Ascending aorta (tissue), 2 donors: ENCODE results near the gene YWHAB. TPM values are rescaled to one million over a fixed set of nuclear protein-coding genes. Genes with fewer than 3 reads are reported as not detected.
"Not testable (repeated sequence)": the region's sequence is repeated elsewhere in the genome, so short reads cannot be mapped to it uniquely, and the experiment has no call there.

Source experiments
- DNase-seq, 2 donors: peaks; one replicate each; pipeline ENCODE4 v3.0.0-alpha.2; 2019; ENCODE audit warnings: low spot score in 2 of 2
- H3K27ac ChIP-seq, 2 donors: fragments of 200-600 bp; sonication (generic); one replicate each; pipeline ENCODE4 v1.5.1; 2016 to 2017; ENCODE audit warnings: mild to moderate bottlenecking in 1 of 2
- H3K27me3 ChIP-seq: fragments of 200-600 bp; sonication (generic); one replicate; pipeline ENCODE4 v1.5.1; 2017
- H3K36me3 ChIP-seq, 2 donors: fragments of 200-600 bp; sonication (generic); one replicate each; pipeline ENCODE4 v1.5.1; 2016
- H3K4me1 ChIP-seq, 2 donors: fragments of 200-600 bp; sonication (generic); one replicate each; pipeline ENCODE4 v1.5.1; 2016 to 2017; ENCODE audit warnings: mild to moderate bottlenecking in 1 of 2
- H3K4me3 ChIP-seq, 2 donors: fragments of 200-600 bp; sonication (generic); one replicate each; pipeline ENCODE4 v1.5.1; 2016 to 2017; ENCODE audit warnings: mild to moderate bottlenecking in 1 of 2
- H3K9me3 ChIP-seq, 2 donors: fragments of 200-600 bp; sonication (generic); one replicate each; pipeline ENCODE4 v1.5.1; 2016
- CTCF ChIP-seq, 3 experiments: fragments of 200-600 bp in 2 of 3; fragments of 450-650 bp in 1 of 3; sonication (generic) in 2 of 3; IDR thresholded peaks; one replicate each; pipeline ENCODE4 v1.5.1; 2016 to 2019; ENCODE audit warnings: antibody characterized with exemption in 3 of 3, mild to moderate bottlenecking in 1 of 3, moderate library complexity in 1 of 3
- intact Hi-C: fragments of 100-400 bp; cut with DNase I; formaldehyde crosslinking; loops from one replicate; pipeline ENCODE4 v1.15.1; 2023
- total RNA-seq: library from RNA; depleted of rRNA; stranded (reverse); fragments of >200 nt; gene quantifications from one replicate; pipeline ENCODE4 v1.1.0, GENCODE V29; 2016

Gene YWHAB
- total RNA-seq, 1 donor from 2014 or later, result 50.4 TPM

DNA sequence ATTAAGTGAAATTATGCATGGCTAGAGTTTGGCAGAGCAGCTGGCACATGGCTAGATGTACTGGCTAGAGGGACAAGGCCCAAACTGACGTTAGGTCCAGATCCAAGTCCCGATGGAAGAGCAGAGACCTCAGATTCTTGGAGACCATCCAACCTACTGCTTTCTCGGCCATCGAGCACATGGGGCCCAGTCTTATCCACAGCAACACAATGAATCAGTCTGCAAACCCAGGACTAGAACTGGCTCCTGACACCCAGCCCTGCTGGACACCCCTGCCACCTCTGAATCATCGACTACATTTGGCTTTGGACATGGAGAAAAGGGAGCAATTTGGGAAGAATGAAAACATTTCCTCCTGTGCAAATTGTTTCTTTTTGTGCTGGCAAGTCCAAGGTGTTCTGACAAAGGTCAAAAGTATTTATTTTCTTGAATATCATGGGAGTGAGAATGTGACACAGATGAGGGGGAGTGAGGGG lies 23.9 kb upstream of the YWHAB start:
- peak; percentile 78 to 96 for DNase-seq
- Histone ChIP-seq H3K27ac (peak overlapping the region; percentile 91), H3K36me3 (no peaks in the 10 kb centered on the region), H3K9me3 (no peaks in the 10 kb centered on the region), H3K4me1 (peaks cover 19 to 49% of the 10 kb centered on the region in 2 donors), H3K27me3 (no peaks in the 10 kb centered on the region), H3K4me3 (no peak overlapping the region)
- no peak for TF ChIP-seq CTCF (IDR thresholded peaks at IDR 0.05)
- intact Hi-C loops, result loop anchor here (1.0 to 10.0 kb wide), 6 partner anchors 23 to 647 kb away; partner anchors contain the start of genes OSER1, TTPAL and YWHAB

DNA sequence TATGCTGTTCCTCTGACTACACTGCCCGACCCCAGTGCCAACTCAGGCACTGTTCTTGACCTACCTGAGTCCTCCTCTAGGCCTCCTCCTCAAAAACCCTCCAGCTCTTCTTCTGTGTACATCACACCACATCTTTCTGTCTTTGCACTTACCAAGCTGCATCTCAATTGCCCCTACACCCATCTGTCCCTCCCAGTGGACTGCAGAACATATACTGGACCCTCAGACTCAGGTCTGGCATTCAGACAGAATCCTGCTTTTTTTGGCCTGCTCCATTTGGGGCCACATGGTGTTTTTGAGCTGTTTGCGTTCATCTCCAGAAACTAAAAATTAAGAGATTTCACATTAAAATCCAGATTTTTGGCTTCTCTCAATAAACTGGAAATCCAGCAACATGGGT lies 23.2 kb upstream of the YWHAB start:
- DNase-seq, result no peak
- peak overlapping the region; percentile 91 for H3K27ac ChIP-seq
- intact Hi-C loops, result loop anchor here (1.0 to 10.0 kb wide), 5 partner anchors 130 to 647 kb away; partner anchors contain the start of genes OSER1 and TTPAL
- TF ChIP-seq CTCF (IDR thresholded peaks at IDR 0.05), result no peak
- H3K4me3 ChIP-seq, result no peak overlapping the region
- no peaks in the 10 kb centered on the region for H3K27me3 ChIP-seq
- H3K9me3 ChIP-seq, result no peaks in the 10 kb centered on the region
- H3K36me3 ChIP-seq, result no peaks in the 10 kb centered on the region
- H3K4me1 ChIP-seq, result peaks cover 19 to 54% of the 10 kb centered on the region in 2 donors

DNA sequence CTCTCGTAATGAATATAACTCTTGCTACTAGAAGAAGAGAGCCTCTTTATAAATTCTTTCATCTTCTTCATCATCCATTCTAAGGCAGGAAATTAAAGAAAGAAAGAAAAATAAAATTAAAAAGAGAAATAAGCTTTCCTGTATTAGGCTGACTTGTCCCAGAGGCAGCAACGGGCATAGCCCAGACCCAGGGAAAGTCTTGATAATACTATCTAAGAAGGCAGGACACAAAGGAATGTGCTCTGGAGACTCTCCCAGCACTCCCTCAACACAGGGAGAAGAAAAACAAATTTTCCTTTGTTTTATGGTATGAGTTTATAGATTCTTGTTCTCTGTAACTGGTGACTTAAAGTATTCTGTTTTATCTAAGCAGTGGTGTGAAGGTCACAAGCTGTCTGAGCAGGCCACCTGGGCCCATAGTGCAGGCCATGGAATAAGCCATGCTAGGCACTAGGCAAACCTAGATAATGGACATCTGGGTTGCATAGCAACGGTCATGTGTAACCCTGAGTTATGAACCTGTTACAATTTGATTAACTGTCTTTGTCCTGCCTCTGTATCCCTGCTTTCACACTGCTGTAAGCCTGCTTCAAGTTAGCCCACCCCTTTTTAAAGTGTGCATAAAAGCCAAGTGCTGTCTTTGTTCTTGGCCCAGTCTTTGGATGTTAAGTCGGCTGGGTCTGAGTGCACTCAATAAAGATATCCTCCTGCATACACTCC lies 22.0 kb upstream of the YWHAB start:
- H3K4me3 ChIP-seq, H3K36me3 ChIP-seq, DNase-seq, H3K27me3 ChIP-seq, H3K9me3 ChIP-seq: not testable (repeated sequence)
- H3K4me1 ChIP-seq, result peaks cover 19 to 54% of the 10 kb centered on the region in 2 donors
- H3K27ac ChIP-seq, result peak overlapping the region; percentile 91
- intact Hi-C loops, result loop anchor here (5.0 to 10.0 kb wide), 4 partner anchors 131 to 649 kb away; partner anchors contain the start of genes OSER1 and TTPAL

DNA sequence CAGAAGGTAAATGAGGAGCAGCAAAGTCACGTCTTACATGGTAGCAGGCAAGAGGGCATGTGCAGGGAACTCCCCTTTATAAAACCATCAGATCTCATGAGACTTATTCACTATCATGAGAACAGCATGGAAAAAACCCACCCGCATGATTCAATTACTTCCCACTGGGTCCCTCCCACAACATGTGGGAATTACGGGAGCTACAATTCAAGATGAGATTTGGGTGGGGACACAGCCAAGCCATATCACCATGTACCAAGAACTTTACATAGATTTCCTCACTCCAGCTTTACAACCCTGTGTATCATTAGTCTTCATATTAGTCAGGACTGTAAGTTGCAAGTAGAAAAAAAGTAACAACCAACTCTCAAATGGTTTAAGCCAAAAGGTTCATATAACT lies 21.0 kb upstream of the YWHAB start:
- H3K27ac ChIP-seq, result peak overlapping the region in 1 of 2 donors; percentile 91
- intact Hi-C loops, result loop anchor here (5.0 to 10.0 kb wide), 4 partner anchors 132 to 650 kb away; partner anchors contain the start of genes OSER1 and TTPAL
- H3K4me1 ChIP-seq, result peaks cover 19 to 47% of the 10 kb centered on the region in 2 donors
- not testable (repeated sequence) for H3K9me3 ChIP-seq, DNase-seq, H3K4me3 ChIP-seq, H3K27me3 ChIP-seq, H3K36me3 ChIP-seq

GRCh38 chr20:44866703-44867335 lies 18.7 kb upstream of the YWHAB start:
- intact Hi-C loops, result loop anchor here (1.0 to 10.0 kb wide), 7 partner anchors 65 to 652 kb away; partner anchors contain the start of genes OSER1 and TTPAL
- Histone ChIP-seq H3K4me3 (peak overlapping the region in 1 of 2 donors; percentile 46), H3K36me3 (no peaks in the 10 kb centered on the region), H3K27ac (peak overlapping the region in 1 of 2 donors; percentile 9), H3K27me3 (no peaks in the 10 kb centered on the region), H3K4me1 (peaks cover 9 to 31% of the 10 kb centered on the region in 2 donors), H3K9me3 (no peaks in the 10 kb centered on the region)
- no peak for DNase-seq
- no peak for TF ChIP-seq CTCF (IDR thresholded peaks at IDR 0.05)

- Histone ChIP-seq H3K9me3 (no peaks in the 10 kb centered on the region), H3K36me3 (no peaks in the 10 kb centered on the region), H3K4me1 (peaks cover 0 to 7% of the 10 kb centered on the region in 2 donors), H3K27ac (no peak overlapping the region), H3K4me3 (no peak overlapping the region), H3K27me3 (no peaks in the 10 kb centered on the region)
- DNase-seq, result no peak
- intact Hi-C loops, result loop anchor here (5.0 to 10.0 kb wide), 4 partner anchors 67 to 655 kb away; partner anchors contain the start of genes OSER1 and TTPAL
- TF ChIP-seq CTCF (IDR thresholded peaks at IDR 0.05), result no peak
Measured at GRCh38 chr20:44869471-44869870, 16.0 kb upstream of the YWHAB start.

DNA sequence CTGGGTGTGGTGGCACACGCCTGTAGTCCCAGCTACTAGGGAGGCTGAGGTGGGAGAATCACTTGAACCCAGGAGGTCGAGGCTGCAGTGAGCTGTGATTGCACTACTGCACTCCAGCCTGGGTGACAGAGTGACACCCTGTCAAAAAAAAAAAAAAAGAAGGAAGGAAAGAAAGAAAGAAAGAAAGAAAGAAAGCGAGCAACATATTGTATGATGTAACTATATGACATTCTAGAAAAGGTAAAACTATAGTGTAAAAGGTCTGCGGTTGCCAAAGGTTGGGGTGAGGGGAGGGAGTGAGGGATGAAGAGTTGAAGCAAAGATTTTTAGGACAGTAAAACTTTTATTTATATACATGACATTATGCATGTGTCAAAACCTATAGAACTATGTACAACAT lies 3.1 kb upstream of the YWHAB start:
- intact Hi-C loops, result loop anchor here (5.0 to 10.0 kb wide), 2 partner anchors 200 to 568 kb away; partner anchors contain the start of gene FITM2
- H3K36me3 ChIP-seq, H3K4me3 ChIP-seq, H3K27me3 ChIP-seq, H3K27ac ChIP-seq, DNase-seq, H3K9me3 ChIP-seq, H3K4me1 ChIP-seq: not testable (repeated sequence)
